B cell (primary cell): ENCODE data around the gene DNM2. TPM values are rescaled to one million over a fixed set of nuclear protein-coding genes. Genes with fewer than 3 reads are reported as not detected.
"Not testable (repeated sequence)": the region's sequence is repeated elsewhere in the genome, so short reads cannot be mapped to it uniquely, and the experiment has no call there.

ENCODE experiments used
- ATAC-seq: fragments of 200-7000 bp; cut with Tn5 transposase; one replicate; pipeline ENCODE4 v1.10.0; 2021; ENCODE audit warnings: low read depth, mild to moderate bottlenecking, moderate number of reproducible peaks, moderate library complexity
- CTCF ChIA-PET: fragments of 350-600 bp; sonication (Branson Sonifier 250); formaldehyde crosslinking; loops from one replicate; lab custom pipeline; 2021; ENCODE audit warnings: antibody characterized with exemption, inconsistent platforms; lab: Charles Lee
- POLR2A ChIA-PET: fragments of 350-600 bp; sonication (Branson Sonifier 250); formaldehyde crosslinking; loops from one replicate; lab custom pipeline; 2021; ENCODE audit warnings: antibody characterized with exemption; lab: Charles Lee
- DNase-seq: peaks from one replicate; pipeline ENCODE4 v3.0.0; 2013
- H2AFZ ChIP-seq: 2 replicates; pipeline ENCODE4 v1.6.1; 2012; ENCODE audit warnings: mild to moderate bottlenecking, low read depth, low read length; ENCODE audit not compliant: insufficient read depth, poor library complexity, severe bottlenecking
- H3K27ac ChIP-seq, 2 donors: 1 replicate in 1 of 2; 2 replicates in 1 of 2; pipeline ENCODE4 v1.5.1; 2012 to 2013; ENCODE audit warnings: low read length in 2 of 2, mild to moderate bottlenecking in 2 of 2, moderate library complexity in 1 of 2
- H3K27me3 ChIP-seq, 4 experiments: fragments of 200-600 bp in 1 of 4; sonication (generic) in 1 of 4; replicated peaks in 1 of 4; 1 replicate in 2 of 4; 2 replicates in 2 of 4; pipeline versions ENCODE4 v1.6.1 to v1.7.0; 2013 to 2016; ENCODE audit warnings: low read length in 3 of 4, mild to moderate bottlenecking in 2 of 4, mixed read lengths in 1 of 4, moderate library complexity in 1 of 4; ENCODE audit not compliant: insufficient read depth in 4 of 4, control insufficient read depth in 3 of 4; ENCODE audit errors: control extremely low read depth in 1 of 4
- H3K36me3 ChIP-seq, 2 experiments: replicated peaks in 1 of 2; 1 replicate in 1 of 2; 2 replicates in 1 of 2; pipeline versions ENCODE4 v1.6.1 to v1.7.1; 2013; ENCODE audit warnings: low read length in 1 of 2; ENCODE audit not compliant: insufficient read depth in 2 of 2, control insufficient read depth in 1 of 2; ENCODE audit errors: control extremely low read depth in 1 of 2, extremely low read depth in 1 of 2
- H3K4me1 ChIP-seq, 2 donors: fragments of 200-600 bp in 1 of 2; sonication (generic) in 1 of 2; 1 replicate in 1 of 2; 2 replicates in 1 of 2; pipeline versions ENCODE4 v1.5.1 to v1.6.1; 2013 to 2017; ENCODE audit warnings: low read length in 2 of 2; ENCODE audit not compliant: control insufficient read depth in 2 of 2, insufficient read depth in 2 of 2
- H3K4me2 ChIP-seq: replicated peaks from 2 replicates; pipeline ENCODE3; 2012; ENCODE audit warnings: mild to moderate bottlenecking, low read depth, low read length; ENCODE audit not compliant: poor library complexity, severe bottlenecking
- H3K4me3 ChIP-seq, 5 experiments: fragments of 200-600 bp in 1 of 5; sonication (generic) in 1 of 5; 1 replicate in 3 of 5; 2 replicates in 2 of 5; pipeline versions ENCODE4 v1.5.1 to v1.7.0; 2011 to 2016; ENCODE audit warnings: low read length in 4 of 5, mild to moderate bottlenecking in 4 of 5, low read depth in 2 of 5, control low read depth in 1 of 5, moderate library complexity in 1 of 5; ENCODE audit not compliant: insufficient read depth in 1 of 5; ENCODE audit errors: control extremely low read depth in 1 of 5, extremely low read depth in 1 of 5
- H3K79me2 ChIP-seq: fragments of 200-600 bp; sonication (generic); one replicate; pipeline ENCODE4 v1.6.0; 2016; ENCODE audit warnings: low read length; ENCODE audit not compliant: control insufficient read depth, insufficient read depth
- H3K9ac ChIP-seq: fragments of 200-600 bp; sonication (generic); 2 replicates; pipeline ENCODE4 v1.6.1; 2017; ENCODE audit warnings: mild to moderate bottlenecking, low read length, moderate library complexity
- H3K9me3 ChIP-seq, 3 donors: one replicate each; pipeline versions ENCODE4 v1.6.1 to v1.7.1; 2013; ENCODE audit warnings: low read length in 2 of 3; ENCODE audit not compliant: control insufficient read depth in 2 of 3, insufficient read depth in 1 of 3; ENCODE audit errors: control extremely low read depth in 1 of 3
- H4K20me1 ChIP-seq: 2 replicates; pipeline ENCODE4 v1.6.0; 2012; ENCODE audit warnings: mild to moderate bottlenecking, low read length; ENCODE audit not compliant: insufficient read depth, control insufficient read depth, poor library complexity, severe bottlenecking
- H3K27ac Mint-ChIP-seq: one replicate; pipeline ENCODE4 v1.8.0; 2021; ENCODE audit warnings: mixed read lengths
- H3K27me3 Mint-ChIP-seq: one replicate; pipeline ENCODE4 v1.8.0; 2021; ENCODE audit warnings: mixed read lengths
- H3K4me1 Mint-ChIP-seq: one replicate; pipeline ENCODE4 v1.8.0; 2021; ENCODE audit warnings: mixed read lengths
- H3K4me3 Mint-ChIP-seq: one replicate; pipeline ENCODE4 v1.8.0; 2021; ENCODE audit warnings: mixed read lengths
- H3K9me3 Mint-ChIP-seq: one replicate; pipeline ENCODE4 v1.8.0; 2022; ENCODE audit warnings: mixed read lengths; ENCODE audit not compliant: insufficient read depth
- EZH2 ChIP-seq: IDR thresholded peaks from 2 replicates; pipeline ENCODE4 v1.6.1; 2012; ENCODE audit warnings: borderline replicate concordance, low read depth, mild to moderate bottlenecking, moderate library complexity, low read length; ENCODE audit not compliant: insufficient read depth, poor library complexity, severe bottlenecking
- WGBS: methylation state at CpG from one replicate; pipeline ENCODE4 v1.1.5; 2013; ENCODE audit warnings: missing lambda C conversion rate; ENCODE audit not compliant: insufficient coverage; 5-methylcytosine and 5-hydroxymethylcytosine counted together
- intact Hi-C: fragments of 100-400 bp; cut with micrococcal nuclease; formaldehyde crosslinking; loops from one replicate; pipeline ENCODE4 v1.10.0; 2022
- polyA plus RNA-seq: library from polyadenylated mRNA; depleted of rRNA; stranded (reverse); fragments of >200 nt; gene quantifications from 2 replicates; pipeline ENCODE4 v1.2.3, GENCODE V29; 2012
- total RNA-seq, 2 donors: library from RNA; stranded (reverse); fragments of 120-200 nt in 1 of 2; gene quantifications; 1 replicate in 1 of 2; 2 replicates in 1 of 2; pipeline versions ENCODE4 v1.2.3 to v1.2.4, GENCODE V29; 2013 to 2022
- TF ChIP-seq, protein P1 (sequence below): fragments of 200-600 bp; IDR thresholded peaks from one replicate; pipeline ENCODE4 v1.8.0; 2022; ENCODE audit warnings: antibody characterized with exemption, mild to moderate bottlenecking

DNM2 gene
- total and polyA plus RNA-seq, 2 donors (not counting 1 experiment from before 2014, with no cell fraction given): 163 to 353 TPM

DNA sequence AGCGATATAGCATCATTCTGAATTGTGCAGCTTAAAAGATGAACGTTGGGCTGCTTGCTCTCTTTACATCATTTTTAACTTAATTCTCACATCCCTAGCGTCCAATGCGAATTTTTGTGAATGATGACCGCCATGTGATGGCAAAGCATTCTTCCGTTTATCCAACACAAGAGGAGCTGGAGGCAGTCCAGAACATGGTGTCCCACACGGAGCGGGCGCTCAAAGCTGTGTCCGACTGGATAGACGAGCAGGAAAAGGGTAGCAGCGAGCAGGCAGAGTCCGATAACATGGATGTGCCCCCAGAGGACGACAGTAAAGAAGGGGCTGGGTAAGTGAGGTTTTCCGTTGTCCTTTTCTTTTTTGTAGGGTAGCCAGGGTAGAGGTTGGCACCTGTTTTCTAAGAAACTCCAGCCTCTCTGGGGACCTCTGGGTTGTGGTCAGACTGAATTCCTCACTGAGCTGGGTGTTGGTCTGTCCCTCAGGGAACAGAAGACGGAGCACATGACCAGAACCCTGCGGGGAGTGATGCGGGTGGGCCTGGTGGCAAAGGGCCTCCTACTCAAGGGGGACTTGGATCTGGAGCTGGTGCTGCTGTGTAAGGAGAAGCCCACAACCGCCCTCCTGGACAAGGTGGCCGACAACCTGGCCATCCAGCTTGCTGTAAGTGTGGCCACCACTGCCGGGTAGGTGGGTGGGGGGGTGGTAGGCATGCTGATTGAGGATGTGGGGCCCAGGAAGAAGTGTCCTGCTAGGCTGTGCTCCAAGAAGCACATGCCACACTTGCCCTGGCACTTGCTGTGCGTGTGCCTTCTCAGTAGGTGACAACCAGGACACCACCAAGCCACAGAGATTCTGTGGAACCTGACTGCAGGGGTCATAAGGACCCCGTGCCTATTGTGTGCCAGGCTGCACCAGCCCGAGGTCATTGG is 46.7 kb upstream of the DNM2 start:
- no peak for DNase-seq
- H3K4me1 Mint-ChIP-seq: peaks cover 34% of the 10 kb centered on the region
- H3K4me1 ChIP-seq: peaks cover 9 to 25% of the 10 kb centered on the region in 2 donors
- H3K79me2 ChIP-seq: peaks cover 97% of the 10 kb centered on the region
- no peak for ATAC-seq
- peaks cover 11 to 51% of the 10 kb centered on the region in 2 experiments for H3K36me3 ChIP-seq
- CTCF ChIA-PET: interaction anchor here (0.8 to 3.2 kb wide), 4 partner anchors 13 to 130 kb away, joined by 3 to 13 read pairs (median 4); no protein-coding TSS in a partner anchor
- H4K20me1 ChIP-seq: peaks cover 95% of the 10 kb centered on the region
- POLR2A ChIA-PET: no interaction called here
- H3K27ac Mint-ChIP-seq: no peak overlapping the region
- H3K9ac ChIP-seq: no peak overlapping the region
- no peak overlapping the region for H2AFZ ChIP-seq
- no peaks in the 10 kb centered on the region for H3K27me3 Mint-ChIP-seq
- no peak for TF ChIP-seq EZH2
- TF ChIP-seq, protein P1, sequence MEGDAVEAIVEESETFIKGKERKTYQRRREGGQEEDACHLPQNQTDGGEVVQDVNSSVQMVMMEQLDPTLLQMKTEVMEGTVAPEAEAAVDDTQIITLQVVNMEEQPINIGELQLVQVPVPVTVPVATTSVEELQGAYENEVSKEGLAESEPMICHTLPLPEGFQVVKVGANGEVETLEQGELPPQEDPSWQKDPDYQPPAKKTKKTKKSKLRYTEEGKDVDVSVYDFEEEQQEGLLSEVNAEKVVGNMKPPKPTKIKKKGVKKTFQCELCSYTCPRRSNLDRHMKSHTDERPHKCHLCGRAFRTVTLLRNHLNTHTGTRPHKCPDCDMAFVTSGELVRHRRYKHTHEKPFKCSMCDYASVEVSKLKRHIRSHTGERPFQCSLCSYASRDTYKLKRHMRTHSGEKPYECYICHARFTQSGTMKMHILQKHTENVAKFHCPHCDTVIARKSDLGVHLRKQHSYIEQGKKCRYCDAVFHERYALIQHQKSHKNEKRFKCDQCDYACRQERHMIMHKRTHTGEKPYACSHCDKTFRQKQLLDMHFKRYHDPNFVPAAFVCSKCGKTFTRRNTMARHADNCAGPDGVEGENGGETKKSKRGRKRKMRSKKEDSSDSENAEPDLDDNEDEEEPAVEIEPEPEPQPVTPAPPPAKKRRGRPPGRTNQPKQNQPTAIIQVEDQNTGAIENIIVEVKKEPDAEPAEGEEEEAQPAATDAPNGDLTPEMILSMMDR: no peak
- 92% methylated on average over 23 of the region's 24 CpGs for WGBS
- H3K4me2 ChIP-seq: no peak overlapping the region
- intact Hi-C loops: no loop called here
- H3K27me3 ChIP-seq: no peaks in the 10 kb centered on the region
- H3K4me3 ChIP-seq: no peak overlapping the region
- H3K4me3 Mint-ChIP-seq: no peak overlapping the region
- no peak overlapping the region for H3K27ac ChIP-seq
- H3K9me3 ChIP-seq: no peaks in the 10 kb centered on the region
- no peaks in the 10 kb centered on the region for H3K9me3 Mint-ChIP-seq

DNA sequence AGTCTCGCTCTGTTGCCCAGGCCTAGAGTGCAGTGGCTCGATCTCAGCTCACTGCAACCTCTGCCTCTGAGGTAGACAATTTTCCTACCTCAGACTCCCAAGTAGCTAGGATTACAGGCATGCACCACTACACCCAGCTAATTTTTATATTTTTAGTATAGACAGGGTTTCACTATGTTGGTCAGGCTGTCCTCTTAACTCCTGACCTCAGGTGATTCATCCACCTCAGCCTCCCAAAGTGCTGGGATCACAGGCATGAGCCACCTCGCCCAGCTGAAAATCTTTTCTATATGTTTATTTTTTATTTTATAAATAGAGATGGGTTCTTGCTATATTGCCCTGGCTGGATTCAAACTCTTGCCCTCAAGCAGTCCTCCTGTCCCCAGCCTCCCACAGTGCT is 46.0 kb upstream of the DNM2 start:
- H4K20me1 ChIP-seq: peaks cover 92% of the 10 kb centered on the region

DNA sequence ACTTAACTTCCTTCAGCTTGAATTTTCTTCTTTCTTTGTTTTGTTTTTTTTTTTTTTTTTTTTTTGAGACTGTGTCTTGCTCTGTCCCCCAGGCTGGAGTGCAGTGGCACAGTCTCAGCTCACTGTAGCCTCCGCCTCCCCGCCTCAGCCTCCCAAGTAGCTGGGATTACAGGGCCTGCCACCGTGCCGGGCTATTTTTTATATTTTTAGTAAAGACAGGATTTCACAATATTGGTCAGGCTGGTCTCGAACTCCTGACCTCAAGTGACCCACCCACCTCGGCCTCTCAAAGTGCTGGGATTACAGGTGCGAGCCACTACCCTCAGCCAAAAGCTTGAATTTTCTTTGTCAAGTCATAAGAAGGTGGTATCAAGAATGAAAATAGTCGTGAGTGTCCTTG is 42.7 kb upstream of the DNM2 start:
- intact Hi-C loops, H3K9me3 Mint-ChIP-seq, H3K27me3 ChIP-seq, H3K4me3 Mint-ChIP-seq, CTCF ChIA-PET, H3K27ac ChIP-seq, H3K4me3 ChIP-seq, H3K9me3 ChIP-seq, H3K4me1 Mint-ChIP-seq, H3K4me2 ChIP-seq, H3K27me3 Mint-ChIP-seq, H3K27ac Mint-ChIP-seq, POLR2A ChIA-PET, H3K9ac ChIP-seq, H2AFZ ChIP-seq, ATAC-seq, H3K4me1 ChIP-seq, DNase-seq: not testable (repeated sequence)
- WGBS: 97% methylated on average over 3 of the region's 8 CpGs
- H3K79me2 ChIP-seq: peaks cover 94% of the 10 kb centered on the region
- H4K20me1 ChIP-seq: peaks cover 89% of the 10 kb centered on the region
- H3K36me3 ChIP-seq: peaks cover 6 to 82% of the 10 kb centered on the region in 2 experiments

More for the DNA sequence above, 46.0 kb upstream of the DNM2 start:
- H3K4me3 Mint-ChIP-seq, H3K4me2 ChIP-seq, H3K9me3 ChIP-seq, H3K4me3 ChIP-seq, H3K27me3 Mint-ChIP-seq, H3K9ac ChIP-seq, H3K27me3 ChIP-seq, intact Hi-C loops, H3K9me3 Mint-ChIP-seq, POLR2A ChIA-PET, H3K27ac Mint-ChIP-seq, H3K27ac ChIP-seq, H2AFZ ChIP-seq, DNase-seq, ATAC-seq: not testable (repeated sequence)
- WGBS: 100% methylated on average over 1 of the region's 3 CpGs
- CTCF ChIA-PET: interaction anchor here (0.6 to 3.2 kb wide), 5 partner anchors 14 to 236 kb away, joined by 3 to 13 read pairs (median 3); no protein-coding TSS in a partner anchor
- peaks cover 94% of the 10 kb centered on the region for H3K79me2 ChIP-seq
- H3K4me1 Mint-ChIP-seq: peaks cover 27% of the 10 kb centered on the region
- peaks cover 8 to 54% of the 10 kb centered on the region in 2 experiments for H3K36me3 ChIP-seq
- peaks cover 9 to 22% of the 10 kb centered on the region in 2 donors for H3K4me1 ChIP-seq
